NCI-H510A treated with DMSO at 0.1 percent for 48 hours (cell line): ENCODE results near the gene RUNX3.
"Not testable (repeated sequence)": the region's sequence is repeated elsewhere in the genome, so short reads cannot be mapped to it uniquely, and the experiment has no call there.

Experiments
- DNase-seq: peaks from one replicate; lab custom pipeline; 2025; lab: John Stamatoyannopoulos, UW

The RUNX3 gene

GRCh38 chr1:24901791-24902470 lies 28.1 kb downstream of the RUNX3 start:
- no peak for DNase-seq

GRCh38 chr1:24900985-24901781 lies 28.9 kb downstream of the RUNX3 start:
- DNase-seq, result no peak

GRCh38 chr1:24900486-24900849 lies 29.6 kb downstream of the RUNX3 start:
- no peak for DNase-seq

- no peak for DNase-seq
Measured at GRCh38 chr1:24899581-24900485, 30.2 kb downstream of the RUNX3 start.

GRCh38 chr1:24898909-24899439 lies 31.1 kb downstream of the RUNX3 start:
- no peak for DNase-seq

GRCh38 chr1:24898152-24898908 lies 31.7 kb downstream of the RUNX3 start:
- peak; percentile 13 for DNase-seq

- DNase-seq, result no peak
Measured at GRCh38 chr1:24897263-24898151, 32.6 kb downstream of the RUNX3 start.

- DNase-seq, result no peak
Measured at GRCh38 chr1:24896596-24897262, 33.3 kb downstream of the RUNX3 start.

GRCh38 chr1:24896176-24896575 lies 33.9 kb downstream of the RUNX3 start:
- DNase-seq, result no peak

GRCh38 chr1:24895511-24895910 lies 34.6 kb downstream of the RUNX3 start:
- DNase-seq, result no peak

GRCh38 chr1:24894002-24894401 lies 36.1 kb downstream of the RUNX3 start:
- no peak for DNase-seq

GRCh38 chr1:24893431-24893830 lies 36.6 kb downstream of the RUNX3 start:
- no peak for DNase-seq

GRCh38 chr1:24892188-24893153 lies 37.6 kb downstream of the RUNX3 start:
- DNase-seq, result no peak

GRCh38 chr1:24891367-24891766 lies 38.7 kb downstream of the RUNX3 start:
- not testable (repeated sequence) for DNase-seq

- DNase-seq, result no peak
Measured at GRCh38 chr1:24890887-24891286, 39.2 kb downstream of the RUNX3 start.

GRCh38 chr1:24888971-24889676 lies 41.0 kb downstream of the RUNX3 start:
- no peak for DNase-seq

GRCh38 chr1:24888061-24888970 lies 41.8 kb downstream of the RUNX3 start:
- DNase-seq, result no peak
